ENCODE results near the gene SIGLEC9. TPM values are rescaled to one million over a fixed set of nuclear protein-coding genes. Genes with fewer than 3 reads are reported as not detected.

SIGLEC9 gene
- not detected in 2 replicates for total RNA-seq

GRCh38 chr19:51124729-51125128, at the start of gene SIGLEC9:
Gene SIGLEC9 (plus strand): TSS chr19:51124906. CDS start chr19:51124975, 69 bp downstream.

GRCh38 chr19:51082611-51083010, 42.1 kb upstream of the SIGLEC9 start, which contains the start of gene KLK14:
Gene KLK14 (minus strand): TSS chr19:51082887. CDS start chr19:51082614, 273 bp downstream.

GRCh38 chr19:51108066-51108804, 16.5 kb upstream of the SIGLEC9 start, which contains the start of gene CTU1:
Gene CTU1 (minus strand): TSS chr19:51108409. CDS start chr19:51104569, 3,840 bp downstream.

GRCh38 chr19:51142119-51142518, 17.4 kb downstream of the SIGLEC9 start, which contains the start of gene SIGLEC7:
Gene SIGLEC7 (plus strand): TSS chr19:51142301. CDS start chr19:51142370, 69 bp downstream.

Other genes with a start within 250 kb of the SIGLEC9 start
- gene KLK4, start 213.5 kb upstream of the SIGLEC9 start, total RNA-seq = not detected in 2 replicates
- not detected in 2 replicates for gene KLK5, start 171.9 kb upstream of the SIGLEC9 start, total RNA-seq
- not detected in 2 replicates for gene KLK6, start 155.3 kb upstream of the SIGLEC9 start, total RNA-seq
- gene KLK7, start 141.0 kb upstream of the SIGLEC9 start, total RNA-seq = not detected in 2 replicates
- gene KLK8, start 123.3 kb upstream of the SIGLEC9 start, total RNA-seq = not detected in 2 replicates
- gene KLK10, start 105.2 kb upstream of the SIGLEC9 start, total RNA-seq = not detected in 2 replicates
- gene KLK11, start 98.3 kb upstream of the SIGLEC9 start, total RNA-seq = not detected in 2 replicates
- gene KLK12, start 89.9 kb upstream of the SIGLEC9 start, total RNA-seq = not detected in 2 replicates
- gene KLK13, start 59.8 kb upstream of the SIGLEC9 start, total RNA-seq = not detected in 2 replicates
- gene KLK14, start 42.0 kb upstream of the SIGLEC9 start, total RNA-seq = not detected in 2 replicates
- 12.1 and 14.8 TPM in 2 replicates for gene CTU1, start 16.5 kb upstream of the SIGLEC9 start, total RNA-seq
- not detected in 2 replicates for gene SIGLEC7, start 17.4 kb downstream of the SIGLEC9 start, total RNA-seq
- not detected in 2 replicates for gene CD33, start 100.2 kb downstream of the SIGLEC9 start, total RNA-seq
- not detected in 2 replicates for gene SIGLECL1, start 126.2 kb downstream of the SIGLEC9 start, total RNA-seq
- not detected in 2 replicates for gene IGLON5, start 186.7 kb downstream of the SIGLEC9 start, total RNA-seq
- 0.27 and 0.39 TPM in 2 replicates for gene VSIG10L, start 217.2 kb downstream of the SIGLEC9 start, total RNA-seq
- 76.7 and 86.1 TPM in 2 replicates for gene ETFB, start 241.5 kb downstream of the SIGLEC9 start, total RNA-seq
- not detected in 2 replicates for gene CLDND2, start 244.1 kb downstream of the SIGLEC9 start, total RNA-seq
- gene NKG7, start 247.7 kb downstream of the SIGLEC9 start, total RNA-seq = not detected in 2 replicates